HG03064 (cell line): ENCODE data around the gene IRGQ.

ENCODE experiments used
- ATAC-seq: cut with Tn5 transposase; IDR thresholded peaks from one replicate; pipeline ENCODE4 v1.9.1; 2021; ENCODE audit warnings: low read depth; ENCODE audit not compliant: unreplicated experiment

Gene IRGQ

GRCh38 chr19:43575156-43575950, 20.6 kb downstream of the IRGQ start, which contains the start of the genes PINLYP and XRCC1:
PINLYP (plus strand) TSS chr19:43575801; CDS start chr19:43577192, 1,391 bp downstream.
XRCC1 (minus strand) TSS chr19:43575527; CDS start chr19:43575458, 69 bp downstream.
- ATAC-seq = peak; percentile 88

GRCh38 chr19:43574424-43575155, 21.3 kb downstream of the IRGQ start:
- ATAC-seq = no peak

DNA sequence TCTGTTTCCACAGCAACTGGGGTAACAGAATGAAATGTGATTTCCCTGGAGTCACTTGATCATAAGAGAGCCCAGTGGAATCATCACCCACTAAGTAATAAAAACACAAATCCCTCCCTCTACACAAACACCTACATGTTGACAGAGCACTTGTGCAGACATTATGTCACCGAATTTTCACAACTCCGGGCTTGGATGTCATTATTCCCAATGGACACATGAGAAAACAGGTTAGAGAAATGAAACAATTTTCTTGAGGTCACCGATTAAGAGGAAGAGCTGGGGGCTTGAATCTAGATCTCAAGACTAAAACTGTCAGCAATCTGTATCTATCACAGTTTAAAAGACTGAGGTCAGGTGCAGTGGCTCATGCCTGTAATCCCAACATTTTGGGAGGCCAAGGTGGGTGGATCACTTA, 23.8 kb downstream of the IRGQ start:
- ATAC-seq = no peak

DNA sequence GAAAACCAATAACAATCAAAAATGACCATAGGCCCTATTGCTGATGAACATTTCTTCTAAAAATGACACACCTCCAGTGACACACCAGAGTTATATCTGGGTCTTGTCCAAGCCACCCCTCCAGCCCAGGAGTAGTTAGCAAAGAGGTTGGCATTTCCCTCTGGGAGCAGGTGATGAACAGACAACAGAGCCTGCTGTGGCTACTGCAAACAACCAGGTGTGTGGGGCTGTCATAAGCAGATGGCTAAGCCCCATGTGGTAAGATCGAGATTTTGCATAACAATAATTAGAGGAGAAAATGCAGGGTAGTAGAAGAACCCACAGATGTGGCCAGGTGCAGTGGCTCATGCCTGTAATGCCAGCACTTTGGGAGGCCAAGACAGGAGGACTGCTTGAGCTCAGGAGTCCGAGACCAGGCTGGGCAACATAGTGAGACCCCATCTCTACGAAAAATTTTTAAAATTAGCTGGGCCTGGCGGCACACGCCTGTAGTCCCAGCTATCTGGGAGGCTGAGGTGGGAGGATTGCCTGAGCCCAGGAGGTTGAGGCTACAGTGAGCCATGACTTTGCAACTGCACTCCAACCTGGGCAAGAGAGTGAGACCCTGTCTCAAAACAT, 25.7 kb downstream of the IRGQ start:
- no peak for ATAC-seq

DNA sequence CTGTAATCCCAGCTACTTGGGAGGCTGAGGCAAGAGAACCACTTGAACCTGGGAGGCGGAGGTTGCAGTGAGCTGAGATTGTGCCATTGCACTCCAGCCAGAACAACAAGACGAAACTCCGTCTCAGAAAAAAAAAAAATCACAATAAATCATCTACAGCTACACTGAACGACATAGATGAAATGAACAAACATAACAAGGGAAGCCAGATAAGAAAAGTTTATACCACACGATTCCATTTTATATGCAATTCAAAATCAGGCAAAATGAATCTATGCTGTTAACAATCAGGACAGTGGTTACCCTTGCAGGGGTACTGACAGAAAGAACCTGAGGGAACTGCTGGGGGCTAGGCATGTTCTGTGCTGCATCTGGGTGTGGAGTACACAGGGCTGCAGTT, 26.3 kb downstream of the IRGQ start:
- no peak for ATAC-seq

GRCh38 chr19:43564800-43565199, 31.1 kb downstream of the IRGQ start:
- ATAC-seq = no peak

- no peak for ATAC-seq
Observed at GRCh38 chr19:43563816-43564457, 32.0 kb downstream of the IRGQ start.

DNA sequence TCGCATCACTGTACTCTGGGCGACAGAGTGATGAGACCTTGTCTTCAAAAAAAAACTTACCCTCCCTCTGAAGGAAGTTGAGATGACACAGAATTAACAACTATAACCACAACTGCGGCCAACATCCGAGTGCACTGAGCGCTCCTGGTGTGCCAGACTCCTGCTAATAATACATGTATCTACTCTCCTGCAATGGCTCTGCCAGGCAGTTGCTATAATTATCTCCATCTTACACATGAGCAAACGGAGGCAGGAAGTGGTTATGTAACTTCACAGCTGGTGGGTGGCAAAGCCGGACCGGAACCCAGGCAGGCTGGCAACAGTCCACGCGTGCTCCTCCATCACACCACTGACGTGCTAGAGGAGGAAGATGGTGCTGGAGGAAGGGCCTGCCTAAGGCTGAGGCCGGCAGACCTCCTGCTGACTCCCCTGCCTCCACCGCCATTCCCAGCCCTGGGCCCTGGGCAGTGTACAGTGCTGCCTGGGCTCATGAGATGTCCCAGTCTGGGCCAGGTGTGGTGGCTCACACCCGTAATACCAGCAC, 33.2 kb downstream of the IRGQ start:
- peak; percentile 70 for ATAC-seq

DNA sequence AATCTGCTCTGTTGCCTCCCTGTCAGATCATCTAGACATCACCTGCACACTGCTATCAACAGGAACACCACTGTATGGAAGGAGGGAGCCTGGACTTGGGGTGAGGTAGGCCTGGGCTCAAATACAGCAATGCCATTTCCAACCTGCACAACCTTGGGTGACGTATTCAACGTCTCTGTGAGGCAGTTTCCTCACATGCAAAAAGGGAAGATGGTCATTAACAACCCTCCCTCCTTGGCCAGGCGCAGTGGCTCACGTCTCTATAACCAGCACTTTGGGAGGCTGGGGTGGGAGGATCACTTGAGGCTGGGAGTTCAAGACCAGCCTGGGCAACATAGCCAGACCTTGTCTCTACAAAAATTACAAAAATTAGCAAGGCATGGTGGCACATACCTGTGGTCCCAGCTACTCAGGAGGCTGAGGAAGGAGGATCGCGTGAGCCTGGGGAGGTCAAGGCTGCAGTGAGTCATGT, 33.7 kb downstream of the IRGQ start:
- no peak for ATAC-seq

DNA sequence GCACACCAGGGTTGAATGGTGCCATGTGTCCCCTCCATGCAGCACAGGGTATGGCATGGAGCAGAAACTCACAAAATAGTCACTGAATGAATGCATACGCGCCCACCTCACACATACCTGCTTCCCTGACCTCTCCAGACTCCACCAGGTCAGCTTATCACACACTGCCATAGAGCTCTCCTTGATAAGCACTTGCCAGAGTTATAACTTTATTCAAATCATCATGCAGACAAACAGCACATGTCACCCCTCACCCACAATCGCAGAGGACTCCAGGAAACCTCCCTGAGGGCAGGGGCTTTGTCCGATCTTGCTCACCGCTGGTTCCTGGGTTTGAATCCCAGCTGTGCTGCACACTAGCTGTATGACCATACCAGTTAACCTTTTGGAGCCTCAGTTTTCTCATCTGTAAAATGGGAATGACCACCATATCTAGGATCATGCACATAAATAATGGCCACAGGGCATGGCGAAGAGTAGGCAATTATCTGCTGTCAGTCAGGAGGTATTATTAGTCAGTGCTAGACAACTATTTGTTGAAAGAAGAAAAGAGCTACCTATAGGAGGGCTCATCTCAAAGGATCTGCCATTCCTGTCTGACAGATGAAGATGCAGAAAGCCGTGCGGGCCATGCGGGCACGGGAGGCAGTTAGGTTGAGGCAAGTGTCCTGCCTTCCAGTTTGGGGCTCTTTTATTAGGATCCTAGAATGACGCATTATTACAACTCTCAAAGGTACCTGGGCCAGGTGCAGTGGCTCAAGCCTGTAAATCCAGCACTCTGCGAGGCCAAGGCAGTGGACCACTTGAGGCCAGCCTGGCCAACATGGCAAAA, 34.6 kb downstream of the IRGQ start:
- no peak for ATAC-seq

DNA sequence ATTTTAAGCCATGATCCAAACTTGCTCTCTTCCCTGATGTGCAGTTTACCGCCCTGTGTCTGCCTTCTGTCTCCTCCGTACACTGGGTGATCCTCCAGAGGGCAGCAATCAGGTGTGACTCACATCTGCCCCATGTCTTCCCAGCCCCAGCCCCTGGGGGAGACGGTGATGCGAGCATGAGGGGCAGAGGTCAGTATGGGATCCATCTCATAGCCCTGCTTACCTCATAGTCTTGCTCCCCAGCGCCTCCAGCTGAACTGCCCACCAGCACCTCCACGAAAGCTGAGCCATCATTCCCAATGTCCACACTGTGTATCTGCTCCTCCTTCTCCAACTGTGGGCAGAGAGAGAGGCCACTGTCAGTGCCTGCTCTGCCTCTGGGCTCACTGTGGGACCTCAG, 35.2 kb downstream of the IRGQ start:
- ATAC-seq = no peak

DNA sequence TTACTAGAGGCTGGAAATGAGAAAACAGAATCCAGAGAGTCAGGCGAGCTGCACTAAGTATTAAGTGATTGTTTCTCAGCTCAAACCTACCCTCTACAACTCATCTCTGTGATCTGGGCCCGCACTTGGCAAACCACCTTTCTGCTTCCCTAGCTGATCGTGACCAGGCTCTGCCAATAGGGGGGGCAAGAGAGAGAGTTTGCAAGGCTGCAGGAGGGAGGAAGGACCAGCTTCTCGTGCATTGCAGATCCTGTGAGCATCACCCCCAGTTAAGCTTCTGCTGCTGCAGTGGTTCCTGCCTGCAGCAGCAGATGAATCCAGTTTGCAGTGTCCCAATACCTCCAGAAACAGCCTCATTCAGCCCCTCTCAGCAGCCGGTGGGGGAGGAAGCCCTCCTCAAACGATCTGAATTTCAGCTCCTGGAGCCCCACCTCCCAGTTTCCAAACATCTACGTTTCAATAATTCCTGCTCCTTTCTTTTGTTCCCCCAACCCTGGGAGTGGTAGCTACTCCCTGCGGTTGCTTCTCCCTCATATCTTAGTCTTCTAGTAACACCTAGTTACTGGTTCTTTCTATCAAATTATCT, 40.7 kb downstream of the IRGQ start:
- ATAC-seq = no peak

DNA sequence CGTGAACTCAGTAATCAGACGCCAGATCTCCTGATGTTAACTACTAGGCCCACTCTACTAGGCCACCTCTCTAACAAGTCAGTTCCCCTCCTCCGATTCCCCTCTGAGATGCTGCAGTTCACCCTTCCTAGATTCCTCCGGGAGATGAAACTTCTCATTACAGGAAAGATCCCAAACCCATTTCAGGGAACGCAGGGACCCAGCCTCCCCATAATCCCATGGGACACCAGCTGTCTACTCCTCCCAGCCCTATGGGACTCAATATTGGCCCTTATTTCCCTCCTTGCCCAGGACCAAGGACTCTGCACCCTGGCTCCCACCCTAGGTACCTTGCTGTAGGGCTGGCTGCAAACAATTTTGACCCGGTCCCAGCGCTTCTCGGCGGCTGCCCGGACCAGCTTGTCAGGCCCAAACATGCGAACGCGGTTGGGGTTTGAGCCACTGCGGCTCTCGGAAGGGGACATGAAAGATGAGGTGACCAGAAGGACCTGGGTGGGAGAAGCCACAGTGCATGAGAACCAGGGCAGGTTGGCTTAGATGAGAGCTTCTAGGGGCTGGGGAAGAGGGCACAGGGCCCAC, 41.5 kb downstream of the IRGQ start:
- no peak for ATAC-seq

- no peak for ATAC-seq
Observed at GRCh38 chr19:43553656-43554055, 42.3 kb downstream of the IRGQ start.

DNA sequence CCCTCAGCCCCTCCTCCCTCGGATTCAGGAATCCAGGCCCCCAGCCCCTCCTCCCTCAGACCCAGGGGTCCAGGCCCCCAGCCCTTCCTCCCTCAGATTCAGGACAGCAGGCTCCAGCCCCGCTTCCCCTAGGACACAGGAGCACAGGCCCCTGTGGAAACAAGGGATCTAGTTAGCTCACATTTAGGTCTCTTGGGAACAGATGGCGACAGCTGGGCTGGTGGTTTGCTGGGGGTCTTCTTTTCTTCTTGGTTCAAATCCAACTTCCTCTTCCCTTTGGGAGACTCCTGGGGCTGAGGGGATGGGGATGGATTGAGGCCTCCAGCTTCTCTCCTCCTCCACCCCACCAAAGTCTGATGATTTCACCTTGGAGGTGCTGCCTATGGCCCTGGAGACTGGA, 43.3 kb downstream of the IRGQ start:
- no peak for ATAC-seq

- no peak for ATAC-seq
Observed at GRCh38 chr19:43552198-43552450, 43.8 kb downstream of the IRGQ start.

DNA sequence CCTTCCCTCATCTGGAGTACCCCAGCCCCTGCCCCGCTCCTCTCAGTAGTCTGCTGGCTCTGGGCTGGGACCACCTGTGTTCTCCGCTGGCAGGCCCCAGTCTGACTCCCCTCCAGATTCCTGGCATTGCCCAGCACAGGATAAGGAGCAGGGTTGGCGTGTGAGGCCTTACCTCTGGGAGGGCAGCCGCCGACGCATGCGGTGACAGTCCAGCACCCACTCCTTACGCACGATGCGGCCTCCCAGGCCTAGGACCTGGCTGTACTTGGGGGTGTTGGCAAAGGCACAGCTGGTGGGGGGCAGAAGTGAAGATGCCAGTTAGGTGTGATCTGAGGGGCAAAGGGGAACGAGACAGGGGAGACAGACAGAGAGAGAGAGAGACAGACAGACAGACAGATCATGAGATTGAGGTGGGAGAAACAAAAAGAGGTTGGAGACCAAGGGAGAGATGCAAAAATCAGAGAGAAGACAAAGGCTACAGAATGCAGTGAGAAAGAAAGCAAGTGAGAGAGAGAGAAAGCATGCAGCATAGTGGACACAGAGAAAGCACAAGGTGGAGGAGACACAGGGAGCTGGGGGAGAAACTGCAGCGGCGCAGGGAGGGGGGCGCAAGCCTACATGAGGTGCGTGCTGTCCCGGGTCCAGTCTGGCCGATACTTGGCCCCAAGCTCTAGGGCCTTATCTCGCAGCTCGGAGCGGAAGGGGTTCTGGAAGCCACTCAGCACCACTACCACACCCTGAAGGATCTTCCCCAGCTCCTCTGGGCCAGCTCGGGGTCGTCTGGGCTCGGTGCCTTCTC, 44.3 kb downstream of the IRGQ start:
- no peak for ATAC-seq

DNA sequence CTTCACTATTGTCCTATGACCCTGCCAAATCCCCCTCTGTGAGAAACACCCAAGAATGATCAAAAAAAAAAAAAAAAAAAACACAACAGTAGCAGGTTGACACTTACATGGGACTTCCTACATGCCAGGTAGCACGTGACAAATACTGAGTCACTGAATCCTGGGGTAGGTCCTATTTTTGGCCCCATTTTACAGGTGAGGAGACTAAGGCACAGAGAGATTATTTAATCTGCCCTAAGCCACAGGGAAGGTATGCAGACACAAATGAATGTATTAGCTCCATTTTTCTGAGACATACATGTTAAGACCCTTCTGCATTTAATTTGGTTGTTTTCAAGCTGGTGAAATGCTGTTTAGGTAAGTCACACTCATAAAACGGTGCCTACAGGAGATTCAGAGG, 47.2 kb downstream of the IRGQ start:
- ATAC-seq = no peak
